ENCODE measurements around the gene IGSF11.
A peak's percentile ranks its signal among the peaks of the same experiment; 100 is the strongest.
"Not testable (repeated sequence)": the region's sequence is repeated elsewhere in the genome, so short reads cannot be mapped to it uniquely, and the experiment has no call there.

The IGSF11 gene

DNA sequence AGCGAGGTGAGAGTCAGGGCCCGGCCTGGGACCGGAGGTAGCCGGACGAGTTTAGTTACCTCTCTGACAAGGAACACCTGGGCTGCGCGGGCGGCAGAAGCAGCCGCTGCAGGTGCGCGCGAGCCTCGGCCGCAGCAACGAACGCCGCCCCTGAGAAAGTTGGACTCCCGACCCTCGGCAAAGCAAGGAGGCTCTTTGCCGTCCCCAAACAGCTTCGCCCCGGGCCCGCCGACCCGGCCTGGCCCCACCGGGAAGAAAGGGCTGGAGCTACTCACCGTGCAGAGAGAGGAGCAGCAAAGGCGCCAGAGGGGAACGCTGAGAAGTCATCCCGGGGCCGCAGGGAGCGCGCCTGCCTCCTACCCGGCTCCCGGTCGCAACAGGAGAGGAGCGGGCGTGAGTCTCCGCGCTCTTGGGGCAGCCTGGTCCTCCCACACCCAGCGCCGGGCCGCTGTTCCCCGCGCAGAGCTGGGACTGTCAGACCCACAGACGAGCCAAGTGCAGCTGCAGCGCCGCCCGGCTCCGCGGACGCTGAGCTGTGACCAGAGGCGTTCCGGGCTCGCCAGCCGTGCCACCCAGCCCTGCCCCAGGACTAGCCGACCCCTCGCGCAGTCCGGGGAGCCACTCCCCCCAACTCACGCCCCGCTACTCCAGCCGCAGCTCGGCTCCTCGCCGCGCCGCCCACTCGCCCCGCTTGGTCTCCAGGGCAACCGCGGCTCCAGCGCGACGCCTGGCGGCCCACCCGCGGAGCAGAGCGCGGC is at the start of gene IGSF11:
Gene IGSF11, minus strand, starts transcription at position 591 of the 758 bp plus-strand sequence. Its CDS starts 264 bp downstream, at position 327.
- peak; percentile 58 for DNase-seq

GRCh38 chr3:119080364-119080763 is 45.7 kb upstream of the IGSF11 start:
- DNase-seq: no peak

DNA sequence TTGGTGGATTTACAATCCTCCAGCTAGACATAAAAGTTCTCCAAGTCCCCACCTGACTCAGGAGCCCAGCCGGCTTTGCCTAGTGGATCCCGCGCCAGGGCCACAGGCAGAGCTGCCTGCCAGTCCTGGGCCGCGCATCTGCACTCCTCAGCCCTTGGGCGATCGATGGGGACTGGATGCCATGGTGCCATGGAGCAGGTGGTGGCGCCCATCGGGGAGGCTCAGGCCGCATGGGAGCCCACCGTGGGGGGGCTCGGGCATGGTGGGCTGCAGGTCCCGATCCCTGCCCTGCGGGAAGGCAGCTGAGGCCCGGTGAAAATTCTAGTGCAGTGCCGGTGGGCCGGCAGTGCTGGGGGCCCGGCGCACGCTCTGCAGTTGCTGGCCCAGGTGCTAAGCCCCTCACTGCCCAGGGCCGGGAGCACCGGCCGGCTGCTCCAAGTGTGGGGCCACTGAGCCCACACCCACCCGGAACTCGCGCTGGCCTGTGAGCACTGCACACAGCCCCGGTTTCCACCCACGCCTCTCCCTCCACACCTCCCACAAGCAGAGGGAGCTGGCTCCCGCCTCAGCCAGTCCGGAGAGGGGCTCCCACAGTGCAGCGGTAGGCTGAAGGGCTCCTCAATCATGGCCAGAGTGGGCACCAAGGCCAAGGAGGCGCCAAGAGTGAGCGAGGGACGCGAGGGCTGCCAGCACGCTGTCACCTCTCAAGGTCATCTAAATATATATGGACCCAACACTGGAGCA is 38.8 kb upstream of the IGSF11 start:
- DNase-seq: no peak

DNA sequence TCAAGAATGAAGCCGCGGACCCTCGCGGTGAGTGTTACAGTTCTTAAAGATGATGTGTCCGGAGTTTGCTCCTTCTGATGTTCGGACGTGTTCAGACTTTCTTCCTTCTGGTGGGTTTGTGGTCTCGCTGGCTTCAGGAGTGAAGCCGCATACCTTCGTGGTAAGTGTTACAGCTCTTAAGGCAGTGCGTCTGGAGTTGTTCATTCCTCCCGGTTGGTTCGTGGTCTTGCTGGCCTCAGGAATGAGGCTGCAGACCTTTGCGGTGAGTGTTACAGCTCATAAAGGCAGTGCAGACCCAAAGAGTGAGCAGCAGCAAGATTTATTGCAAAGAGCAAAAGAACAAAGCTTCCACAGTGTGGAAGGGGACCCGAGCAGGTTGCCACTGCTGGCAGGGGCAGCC is 37.8 kb upstream of the IGSF11 start:
- not testable (repeated sequence) for DNase-seq

DNA sequence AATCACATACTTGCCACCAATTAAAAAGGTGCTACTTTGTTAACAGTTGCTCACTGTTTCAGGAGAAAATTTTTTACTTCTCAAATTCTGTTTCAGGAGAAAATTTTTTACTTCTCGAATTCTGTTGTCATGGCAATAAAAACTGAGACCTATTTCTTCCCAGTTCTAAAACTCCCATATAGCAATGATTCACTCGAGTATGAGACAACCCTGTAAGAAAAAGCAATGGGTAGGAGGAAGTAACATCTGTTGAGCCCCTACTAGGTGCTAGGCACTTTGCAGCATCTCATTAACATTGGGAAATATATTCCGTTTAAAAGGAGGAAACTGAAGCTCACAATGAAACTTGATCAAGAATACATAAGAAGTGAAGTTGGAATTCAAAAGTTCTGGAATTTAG is 35.1 kb upstream of the IGSF11 start:
- no peak for DNase-seq

DNA sequence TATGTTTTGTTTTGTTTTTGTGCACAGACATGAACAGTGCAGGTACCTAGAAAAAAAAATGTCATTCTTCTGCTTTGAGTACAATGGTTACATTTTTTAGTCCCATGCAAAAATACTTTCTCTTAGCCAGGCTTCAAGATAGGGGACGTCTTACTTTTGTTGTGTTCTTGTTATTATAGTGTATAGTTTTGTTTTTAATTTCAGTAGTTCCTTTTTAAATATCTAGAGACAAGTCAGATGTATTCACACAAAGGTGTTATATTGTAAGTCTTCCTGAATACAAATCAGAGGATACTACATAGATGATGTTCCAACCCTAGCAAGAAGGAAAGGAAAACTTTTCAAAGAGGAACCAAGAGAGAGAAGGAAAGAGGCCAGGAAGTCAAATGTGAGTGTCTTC is 28.8 kb upstream of the IGSF11 start:
- no peak for DNase-seq

DNA sequence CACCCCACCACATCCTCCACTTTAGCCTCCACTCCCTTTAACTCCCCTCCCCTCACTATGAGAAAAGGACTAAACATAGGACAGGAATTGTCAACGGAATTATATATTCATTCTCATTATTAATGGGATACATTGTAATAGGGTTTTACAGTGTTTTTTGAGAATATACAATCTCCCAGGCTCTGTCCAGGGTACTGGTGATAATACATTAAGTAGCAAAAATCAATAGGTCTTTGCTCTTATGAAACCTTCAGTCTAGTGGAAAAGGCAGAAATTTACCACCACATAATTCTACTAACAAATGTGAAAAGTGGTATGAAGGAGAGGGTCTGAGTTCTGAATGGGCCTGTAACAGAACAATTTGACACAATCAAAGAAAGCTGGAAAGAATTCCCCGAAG is 28.2 kb upstream of the IGSF11 start:
- no peak for DNase-seq

GRCh38 chr3:119044593-119044992 is 9.9 kb upstream of the IGSF11 start:
- no peak for DNase-seq

DNA sequence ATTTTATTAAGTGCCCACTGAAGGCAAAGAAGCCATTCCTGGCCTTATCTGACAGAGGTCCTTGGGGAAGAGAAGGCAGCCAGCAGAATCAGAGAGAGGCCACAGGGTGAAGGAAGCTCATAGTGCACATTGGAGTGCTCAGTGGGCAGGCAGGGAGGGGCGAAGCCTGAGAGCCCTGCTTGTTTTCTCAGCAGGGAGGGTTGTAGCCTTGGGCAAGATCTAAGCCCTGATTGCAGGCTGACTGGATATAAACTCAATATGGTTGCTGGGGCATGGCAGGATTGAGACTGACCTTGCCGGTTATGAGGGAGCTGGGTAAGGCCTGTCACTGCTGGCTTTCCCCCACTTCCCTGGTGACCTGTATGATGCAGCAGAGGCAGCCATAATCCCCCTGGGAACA is 7.5 kb upstream of the IGSF11 start:
- no peak for DNase-seq

GRCh38 chr3:119035014-119035346 is 334 bp upstream of the IGSF11 start:
- DNase-seq: no peak

- no peak for DNase-seq
These were observed 1.0 kb downstream of the IGSF11 start for GRCh38 chr3:119033393-119034255.

DNA sequence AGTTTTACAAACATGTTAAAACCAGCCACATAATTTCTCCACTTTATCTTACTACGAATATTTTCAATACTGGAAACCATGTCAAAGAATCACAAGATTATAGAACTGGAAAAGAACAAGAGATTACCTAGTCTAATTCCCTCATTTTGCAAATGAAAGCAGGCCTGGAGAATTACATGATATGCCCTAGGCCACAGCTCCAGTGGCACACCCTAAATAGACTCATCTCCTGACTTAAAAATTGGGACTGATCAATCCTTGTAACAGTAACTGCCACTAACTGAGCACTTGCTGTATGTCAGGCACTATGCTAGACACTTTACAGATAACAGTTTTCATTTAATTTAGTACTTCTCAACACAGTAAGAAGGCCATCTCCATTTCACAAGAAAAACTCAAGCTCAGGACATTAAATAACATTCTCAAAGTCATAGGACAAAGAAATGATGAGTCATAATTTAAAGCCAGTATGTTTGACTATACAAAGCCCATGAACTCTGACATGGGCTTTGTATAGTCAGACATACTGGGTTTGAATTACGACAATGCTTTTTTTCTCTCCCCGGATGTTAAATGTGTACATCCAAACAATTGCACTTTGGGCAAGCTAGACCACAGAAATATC is 9.4 kb downstream of the IGSF11 start:
- no peak for DNase-seq

DNA sequence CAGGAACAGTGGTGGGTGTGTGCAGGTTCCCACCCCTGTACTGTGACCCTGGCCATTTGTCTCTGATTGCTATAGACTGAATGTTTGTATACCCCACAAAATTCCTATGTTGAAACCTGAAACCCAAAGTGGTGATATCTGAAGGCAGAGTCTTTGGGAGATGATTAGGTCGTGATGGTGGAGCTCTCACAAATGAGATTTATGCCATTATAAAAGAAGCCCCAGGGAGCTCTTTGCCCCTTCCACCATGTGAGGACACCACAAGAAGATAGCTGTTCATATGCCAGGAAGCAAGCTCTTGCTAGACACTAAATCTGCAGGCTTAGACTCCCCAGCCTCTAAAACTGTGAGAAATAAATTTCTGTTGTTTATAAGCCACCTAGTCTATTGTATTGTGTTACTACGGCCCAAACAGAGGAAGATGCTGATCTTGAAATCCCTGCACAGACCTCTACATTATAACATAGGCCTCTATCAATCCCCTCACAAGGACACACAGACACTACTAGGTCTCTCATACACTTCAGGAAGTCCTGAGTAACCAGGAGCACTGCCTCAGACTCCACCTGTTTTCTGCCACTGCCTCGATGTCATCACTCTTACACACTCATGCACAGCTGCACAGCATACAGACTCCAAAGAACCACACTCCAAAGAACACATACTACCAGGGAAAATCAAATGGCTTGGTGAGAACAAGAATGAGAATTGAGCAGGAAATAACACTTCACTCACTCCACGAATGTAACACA is 14.7 kb downstream of the IGSF11 start:
- DNase-seq: no peak

DNA sequence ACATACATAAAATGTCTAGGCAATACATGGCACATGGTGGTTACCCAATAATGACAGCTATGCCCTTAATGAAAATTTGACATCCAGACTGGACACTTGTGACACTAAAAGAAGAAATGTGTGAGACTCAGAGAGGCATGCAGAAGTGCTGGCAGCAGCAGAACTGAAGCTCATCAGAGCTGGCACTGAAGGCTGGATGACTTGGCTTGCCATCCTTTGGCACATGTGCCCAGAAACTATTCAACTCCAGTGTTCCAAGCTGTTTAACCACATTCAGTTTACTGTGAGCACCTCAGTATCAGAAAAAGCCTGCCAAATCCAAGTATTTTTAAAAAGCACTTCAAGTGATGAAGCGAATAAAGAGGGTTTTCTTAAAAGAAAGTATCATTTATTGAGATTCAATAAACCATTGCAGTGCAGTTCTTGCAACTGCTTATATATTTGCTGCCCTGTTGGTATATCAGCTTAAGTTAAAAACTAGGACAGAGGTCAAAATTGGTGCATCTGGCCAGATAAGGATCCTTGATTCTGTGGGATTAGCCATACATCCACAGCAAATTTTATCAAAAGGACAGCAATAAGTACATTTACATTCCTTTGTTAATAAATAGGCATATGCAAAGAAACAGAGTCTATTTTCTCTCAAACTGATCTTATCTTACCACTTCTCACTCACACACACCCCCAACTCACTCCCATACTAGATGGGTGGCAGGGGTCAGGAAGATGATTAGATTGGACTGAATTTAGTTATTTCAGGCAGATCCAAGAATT is 15.8 kb downstream of the IGSF11 start:
- DNase-seq: no peak

GRCh38 chr3:119015942-119016341 is 18.7 kb downstream of the IGSF11 start:
- DNase-seq: no peak

DNA sequence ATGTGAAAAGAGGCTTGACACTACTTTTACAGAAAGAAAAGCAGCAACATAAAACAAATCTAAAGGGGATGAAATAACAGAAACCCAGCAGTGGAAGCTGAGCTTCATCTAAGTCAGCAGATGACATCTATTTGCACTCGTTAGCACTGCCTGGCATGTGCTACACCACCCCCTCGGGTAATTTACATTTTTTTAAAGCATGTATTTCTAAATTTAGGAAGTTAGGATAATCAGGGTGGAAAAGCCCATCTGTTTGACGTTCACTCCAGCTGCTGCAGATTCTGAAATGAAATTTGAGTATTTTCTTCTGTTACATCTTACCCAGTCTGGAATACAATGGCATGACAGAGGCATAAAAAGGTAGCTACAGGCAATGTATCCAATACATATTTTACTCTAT is 20.7 kb downstream of the IGSF11 start:
- no peak for DNase-seq

DNA sequence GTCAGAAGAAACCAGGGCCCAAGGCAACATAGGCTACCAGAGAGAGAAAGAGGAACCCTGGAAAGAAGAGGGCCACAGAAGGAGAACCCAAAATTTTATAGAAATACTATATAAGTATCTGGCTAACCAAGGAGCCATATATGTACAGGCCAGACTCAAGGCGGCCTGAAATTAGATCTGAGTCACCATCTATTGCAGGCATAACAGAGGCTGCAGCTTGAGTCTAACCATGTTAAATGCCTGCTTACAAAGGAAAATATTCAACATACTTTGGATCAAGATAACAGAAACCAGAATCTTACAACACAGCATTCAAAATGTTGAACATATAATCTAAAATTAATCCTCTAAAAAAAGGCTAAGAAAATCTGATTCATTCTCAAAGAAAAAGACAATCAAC is 23.1 kb downstream of the IGSF11 start:
- DNase-seq: no peak

DNA sequence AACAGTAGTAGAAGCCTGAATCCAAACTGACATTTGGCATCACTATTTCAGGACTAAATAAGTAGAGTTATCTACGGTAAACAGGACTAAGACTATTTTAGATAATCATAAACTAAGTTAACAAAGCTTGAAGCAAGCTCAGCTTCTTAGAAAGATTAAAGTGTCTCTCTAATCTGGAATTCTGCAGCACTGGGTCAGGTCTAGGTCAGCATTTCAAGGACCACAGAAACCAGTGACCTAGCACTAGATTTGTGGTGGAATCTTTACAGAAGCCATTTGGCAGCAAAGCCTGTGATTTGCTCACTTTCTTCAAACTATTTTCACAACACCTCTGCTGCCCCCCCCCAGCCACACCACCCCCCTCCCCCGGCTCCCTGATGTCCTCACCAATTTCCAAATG is 37.5 kb downstream of the IGSF11 start:
- no peak for DNase-seq

- no peak for DNase-seq
These were observed 42.9 kb downstream of the IGSF11 start for GRCh38 chr3:118991775-118992174.

DNA sequence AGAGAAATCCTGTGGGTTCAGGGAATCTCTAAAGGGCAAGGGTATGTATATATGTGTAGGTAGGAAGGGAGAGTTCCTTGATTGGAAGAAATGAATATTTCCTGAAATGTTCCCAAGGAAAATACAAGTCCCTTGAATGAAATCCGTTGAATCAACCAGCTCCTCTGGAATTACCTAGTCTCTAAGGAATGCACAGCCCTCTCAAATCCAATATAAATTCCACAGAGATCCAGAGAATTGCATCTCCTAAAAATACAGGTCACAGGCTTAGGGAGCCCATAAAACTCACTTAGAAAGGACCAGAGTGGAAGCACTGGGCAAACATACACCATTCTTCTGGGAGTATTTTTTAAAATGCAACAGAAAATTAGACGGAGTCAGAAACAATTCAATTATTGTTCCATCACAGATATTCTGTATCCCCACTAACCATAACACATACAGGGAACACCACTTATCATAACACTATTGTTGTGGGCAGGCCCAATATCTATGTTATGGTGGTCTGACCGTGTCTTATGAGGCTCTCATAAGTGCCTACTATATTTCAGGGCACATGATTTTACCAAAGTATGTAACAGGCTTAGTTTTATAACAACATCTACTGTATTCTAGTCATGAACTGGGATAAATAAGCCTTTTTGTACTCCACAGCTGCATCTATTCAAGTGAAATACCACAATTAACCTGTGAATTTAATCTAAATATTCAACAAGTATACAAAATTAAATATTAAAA is 43.7 kb downstream of the IGSF11 start:
- DNase-seq: no peak

All from CD4-positive, alpha-beta T cell treated with Interleukin-21 for 1 hour (primary cell).